HCT116 (cell line): Measurements from ENCODE around the gene SCN8A. TPM values are rescaled to one million over a fixed set of nuclear protein-coding genes. Genes with fewer than 3 reads are reported as not detected.

ENCODE experiments used
- ATAC-seq: fragments of 200-7000 bp; cut with Tn5 transposase; 2 replicates; pipeline ENCODE4 v1.9.1; 2020; ENCODE audit warnings: mild to moderate bottlenecking, moderate library complexity
- BruUV-seq: library from RNA; stranded (reverse); fragments of 400-500 nt; replicated peaks from 2 replicates; lab custom pipeline; 2021; lab: Mats Ljungman, UMichigan
- CTCF ChIA-PET: fragments of 300-600 bp; sonication (Branson Sonifier 250); formaldehyde crosslinking; loops from one replicate; lab custom pipeline; 2021; ENCODE audit warnings: antibody characterized with exemption; lab: Charles Lee
- POLR2A ChIA-PET: fragments of 300-600, 350-600 bp; sonication (Branson Sonifier 250); formaldehyde crosslinking; loops from one replicate; lab custom pipeline; 2021; ENCODE audit warnings: antibody characterized with exemption; lab: Charles Lee
- RAD21 ChIA-PET, 2 experiments: fragments of 300-600 bp; sonication (Branson Sonifier 250); formaldehyde crosslinking; loops; one replicate each; lab custom pipeline; 2023; ENCODE audit warnings: low total read pairs in 2 of 2; ENCODE audit not compliant: uncharacterized antibody in 2 of 2, unreplicated experiment in 2 of 2, low non-redundant PET in 1 of 2; lab: Charles Lee
- DNase-seq: peaks from one replicate; pipeline ENCODE4 v3.0.0-alpha.2; 2010; ENCODE audit warnings: low read depth, low spot score
- H2AFZ ChIP-seq: fragments of 200-600 bp; shearing (Covaris generic), sonication (generic); 2 replicates; pipeline ENCODE4 v1.6.1; 2017; ENCODE audit warnings: low read depth, mixed run types, mixed read lengths, antibody characterized with exemption, low read length; ENCODE audit not compliant: poor library complexity, severe bottlenecking
- H3K27ac ChIP-seq: 2 replicates; pipeline ENCODE4 v1.5.1; 2012; ENCODE audit warnings: low read depth, low read length
- H3K27me3 ChIP-seq: fragments of 200-600 bp; sonication (generic); 2 replicates; pipeline ENCODE4 v1.6.1; 2016; ENCODE audit warnings: mixed run types, low read length, mixed read lengths; ENCODE audit not compliant: insufficient read depth
- H3K36me3 ChIP-seq, 2 experiments: fragments of 200-500 bp in 1 of 2; fragments of 200-600 bp in 1 of 2; sonication (Bioruptor generic) in 1 of 2; sonication (generic) in 1 of 2; 2 replicates each; pipeline versions ENCODE4 v1.5.1 to v1.6.1; 2014 to 2016; ENCODE audit warnings: low read length in 2 of 2, inconsistent platforms in 1 of 2, mixed read lengths in 1 of 2, mixed run types in 1 of 2; ENCODE audit not compliant: insufficient read depth in 2 of 2, control insufficient read depth in 1 of 2
- H3K4me1 ChIP-seq, 2 experiments: fragments of 200-600 bp in 1 of 2; sonication (generic) in 1 of 2; 2 replicates each; pipeline versions ENCODE4 v1.5.1 to v1.6.1; 2012 to 2017; ENCODE audit warnings: low read length in 2 of 2, inconsistent platforms in 1 of 2, mild to moderate bottlenecking in 1 of 2, mixed read lengths in 1 of 2, mixed run types in 1 of 2, moderate library complexity in 1 of 2; ENCODE audit not compliant: insufficient read depth in 2 of 2, control insufficient read depth in 1 of 2
- H3K4me2 ChIP-seq: fragments of 200-600 bp; sonication (generic); 2 replicates; pipeline ENCODE4 v1.6.1; 2017; ENCODE audit warnings: mixed run types, low read length, mixed read lengths
- H3K4me3 ChIP-seq, 2 experiments: fragments of 200-600 bp in 1 of 2; sonication (generic) in 1 of 2; replicated peaks in 1 of 2; 2 replicates each; pipeline ENCODE4 v1.5.1; 2011 to 2016; ENCODE audit warnings: low read length in 2 of 2, control low read depth in 1 of 2, low read depth in 1 of 2, mild to moderate bottlenecking in 1 of 2, mixed read lengths in 1 of 2, mixed run types in 1 of 2
- H3K79me2 ChIP-seq: fragments of 200-600 bp; sonication (generic); 2 replicates; pipeline ENCODE4 v1.6.1; 2017; ENCODE audit warnings: mild to moderate bottlenecking, mixed run types, low read length, moderate library complexity, mixed read lengths; ENCODE audit not compliant: insufficient read depth
- H3K9ac ChIP-seq: fragments of 200-600 bp; sonication (generic); 2 replicates; pipeline ENCODE4 v1.6.1; 2016; ENCODE audit warnings: low read length, mixed read lengths
- H3K9me2 ChIP-seq: fragments of 200-600 bp; sonication (generic), shearing (Covaris generic); 2 replicates; pipeline ENCODE4 v1.6.1; 2017; ENCODE audit warnings: mixed run types, mild to moderate bottlenecking, moderate library complexity; ENCODE audit not compliant: insufficient read depth
- H3K9me3 ChIP-seq, 2 experiments: fragments of 200-500 bp in 1 of 2; fragments of 200-600 bp in 1 of 2; sonication (Bioruptor generic) in 1 of 2; sonication (generic) in 1 of 2; 2 replicates each; pipeline ENCODE4 v1.6.1; 2014 to 2017; ENCODE audit warnings: low read length in 2 of 2, mixed read lengths in 2 of 2, inconsistent platforms in 1 of 2, low read depth in 1 of 2, mild to moderate bottlenecking in 1 of 2, mixed run types in 1 of 2, moderate library complexity in 1 of 2; ENCODE audit not compliant: control insufficient read depth in 1 of 2, insufficient read depth in 1 of 2
- H4K20me1 ChIP-seq: fragments of 200-600 bp; sonication (generic), shearing (Covaris generic); 2 replicates; pipeline ENCODE4 v1.6.1; 2017; ENCODE audit warnings: mixed run types, mild to moderate bottlenecking, moderate library complexity; ENCODE audit not compliant: insufficient read depth
- CEBPB ChIP-seq: IDR thresholded peaks from 2 replicates; pipeline ENCODE4 v1.6.1; 2012; ENCODE audit warnings: low read depth
- EGR1 ChIP-seq: IDR thresholded peaks from 2 replicates; pipeline ENCODE4 v1.6.1; 2012; ENCODE audit warnings: low read depth
- EZH2 ChIP-seq: fragments of 200-600 bp; sonication (generic); IDR thresholded peaks from 2 replicates; pipeline ENCODE4 v1.6.1; 2017; ENCODE audit warnings: antibody characterized with exemption, mixed run types
- POLR2AphosphoS5 ChIP-seq: IDR thresholded peaks from 2 replicates; pipeline ENCODE4 v1.6.1; 2011; ENCODE audit warnings: mild to moderate bottlenecking, low read depth, low read length, moderate library complexity
- RAD21 ChIP-seq: IDR thresholded peaks from 2 replicates; pipeline ENCODE4 v1.6.1; 2012; ENCODE audit warnings: low read depth, mild to moderate bottlenecking
- intact Hi-C: fragments of 100-400 bp; cut with micrococcal nuclease; formaldehyde crosslinking; loops from 2 replicates; pipeline ENCODE4 v1.10.0; 2022
- total RNA-seq: library from RNA; stranded (reverse); gene quantifications from one replicate; pipeline ENCODE4 v1.2.1, GENCODE V29; 2021; ENCODE audit not compliant: unreplicated experiment
- TF ChIP-seq, protein P1 (sequence below): IDR thresholded peaks from 2 replicates; pipeline ENCODE4 v1.6.1; 2012; ENCODE audit warnings: low read depth

The SCN8A gene
- total RNA-seq, 1 experiment from 2014 or later: 7.1 TPM

DNA sequence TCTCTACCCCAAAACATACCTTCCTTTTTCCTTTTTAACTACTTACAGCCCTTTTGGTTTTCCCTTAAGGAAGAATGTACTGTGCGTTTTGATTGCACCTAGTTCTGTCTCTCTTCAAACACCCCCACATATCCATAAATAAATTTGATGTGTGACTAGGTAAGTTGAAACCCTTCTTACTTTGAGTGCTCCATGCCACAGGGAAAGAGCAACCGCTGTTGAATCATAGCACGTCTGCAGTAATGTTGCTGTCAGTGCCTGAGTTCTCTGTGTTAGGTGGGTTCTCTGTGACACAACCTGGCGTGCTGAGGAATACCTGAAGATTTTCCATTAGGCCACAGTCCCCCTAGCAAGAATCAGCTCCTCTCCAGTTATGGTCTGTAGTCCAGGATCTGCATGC lies 155.4 kb downstream of the SCN8A start:
- H3K27ac ChIP-seq: no peak overlapping the region

DNA sequence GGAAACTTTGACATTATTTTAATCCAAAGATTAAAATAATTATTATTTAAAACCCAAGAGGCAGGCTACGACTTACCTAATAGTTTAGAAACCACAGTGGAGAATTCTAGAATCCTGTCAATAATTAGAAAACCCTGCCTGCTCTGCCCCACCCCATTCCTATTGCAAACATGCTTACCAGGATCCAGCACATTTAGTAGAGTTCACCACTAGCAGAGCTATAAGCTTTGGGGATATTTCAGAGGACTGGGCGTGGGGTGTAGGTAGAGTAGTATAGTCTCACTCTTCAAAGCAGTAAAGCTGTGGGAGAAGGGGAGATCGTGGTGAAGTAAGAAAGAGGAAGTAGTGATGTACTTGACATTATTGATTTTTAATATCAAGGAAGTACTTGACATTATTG lies 157.2 kb downstream of the SCN8A start:
- intact Hi-C loops: no loop called here
- ATAC-seq: no peak
- ChIA-PET RAD21 (no interaction called here), POLR2A (no interaction called here), CTCF (no interaction called here)
- no TSS peak for BruUV-seq
- no peaks in the 10 kb centered on the region for H3K9me3 ChIP-seq
- H3K36me3 ChIP-seq: no peaks in the 10 kb centered on the region
- no peaks in the 10 kb centered on the region for H3K27me3 ChIP-seq
- no peaks in the 10 kb centered on the region for H3K79me2 ChIP-seq
- no peak overlapping the region for H3K4me3 ChIP-seq
- no peaks in the 10 kb centered on the region for H3K4me1 ChIP-seq
- no peak overlapping the region for H3K4me2 ChIP-seq
- no peak overlapping the region for H3K27ac ChIP-seq
- H4K20me1 ChIP-seq: no peaks in the 10 kb centered on the region
- DNase-seq: no peak
- no peak for TF ChIP-seq RAD21
- no peaks in the 10 kb centered on the region for H3K9me2 ChIP-seq
- no peak overlapping the region for H3K9ac ChIP-seq
- no peak overlapping the region for H2AFZ ChIP-seq

More for the DNA sequence above, 155.4 kb downstream of the SCN8A start:
- DNase-seq (no peak), ATAC-seq (no peak)
- Histone ChIP-seq H3K4me1 (no peaks in the 10 kb centered on the region), H3K9ac (no peak overlapping the region), H3K79me2 (no peaks in the 10 kb centered on the region), H3K4me3 (no peak overlapping the region), H3K9me3 (no peaks in the 10 kb centered on the region), H3K27me3 (no peaks in the 10 kb centered on the region), H4K20me1 (no peaks in the 10 kb centered on the region), H2AFZ (no peak overlapping the region), H3K36me3 (no peaks in the 10 kb centered on the region)
- POLR2A ChIA-PET: no interaction called here
- intact Hi-C loops: no loop called here
- RAD21 ChIA-PET: no interaction called here
- no peak for TF ChIP-seq EZH2
- TF ChIP-seq, protein P1, sequence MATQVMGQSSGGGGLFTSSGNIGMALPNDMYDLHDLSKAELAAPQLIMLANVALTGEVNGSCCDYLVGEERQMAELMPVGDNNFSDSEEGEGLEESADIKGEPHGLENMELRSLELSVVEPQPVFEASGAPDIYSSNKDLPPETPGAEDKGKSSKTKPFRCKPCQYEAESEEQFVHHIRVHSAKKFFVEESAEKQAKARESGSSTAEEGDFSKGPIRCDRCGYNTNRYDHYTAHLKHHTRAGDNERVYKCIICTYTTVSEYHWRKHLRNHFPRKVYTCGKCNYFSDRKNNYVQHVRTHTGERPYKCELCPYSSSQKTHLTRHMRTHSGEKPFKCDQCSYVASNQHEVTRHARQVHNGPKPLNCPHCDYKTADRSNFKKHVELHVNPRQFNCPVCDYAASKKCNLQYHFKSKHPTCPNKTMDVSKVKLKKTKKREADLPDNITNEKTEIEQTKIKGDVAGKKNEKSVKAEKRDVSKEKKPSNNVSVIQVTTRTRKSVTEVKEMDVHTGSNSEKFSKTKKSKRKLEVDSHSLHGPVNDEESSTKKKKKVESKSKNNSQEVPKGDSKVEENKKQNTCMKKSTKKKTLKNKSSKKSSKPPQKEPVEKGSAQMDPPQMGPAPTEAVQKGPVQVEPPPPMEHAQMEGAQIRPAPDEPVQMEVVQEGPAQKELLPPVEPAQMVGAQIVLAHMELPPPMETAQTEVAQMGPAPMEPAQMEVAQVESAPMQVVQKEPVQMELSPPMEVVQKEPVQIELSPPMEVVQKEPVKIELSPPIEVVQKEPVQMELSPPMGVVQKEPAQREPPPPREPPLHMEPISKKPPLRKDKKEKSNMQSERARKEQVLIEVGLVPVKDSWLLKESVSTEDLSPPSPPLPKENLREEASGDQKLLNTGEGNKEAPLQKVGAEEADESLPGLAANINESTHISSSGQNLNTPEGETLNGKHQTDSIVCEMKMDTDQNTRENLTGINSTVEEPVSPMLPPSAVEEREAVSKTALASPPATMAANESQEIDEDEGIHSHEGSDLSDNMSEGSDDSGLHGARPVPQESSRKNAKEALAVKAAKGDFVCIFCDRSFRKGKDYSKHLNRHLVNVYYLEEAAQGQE: no peak
- no peak for TF ChIP-seq CEBPB
- no peak for TF ChIP-seq EGR1
- TF ChIP-seq POLR2AphosphoS5: no peak
- TF ChIP-seq, all 23 proteins: peak for 0
- no TSS peak for BruUV-seq
- CTCF ChIA-PET: no interaction called here
- no peak overlapping the region for H3K4me2 ChIP-seq
- no peaks in the 10 kb centered on the region for H3K9me2 ChIP-seq
